B cell (primary cell): ENCODE measurements around the gene S100A14. TPM values are rescaled to one million over a fixed set of nuclear protein-coding genes. Genes with fewer than 3 reads are reported as not detected.

Source experiments
- ATAC-seq: fragments of 200-7000 bp; cut with Tn5 transposase; one replicate; pipeline ENCODE4 v1.10.0; 2021; ENCODE audit warnings: low read depth, mild to moderate bottlenecking, moderate number of reproducible peaks, moderate library complexity
- CTCF ChIA-PET: fragments of 350-600 bp; sonication (Branson Sonifier 250); formaldehyde crosslinking; loops from one replicate; lab custom pipeline; 2021; ENCODE audit warnings: antibody characterized with exemption, inconsistent platforms; lab: Charles Lee
- POLR2A ChIA-PET: fragments of 350-600 bp; sonication (Branson Sonifier 250); formaldehyde crosslinking; loops from one replicate; lab custom pipeline; 2021; ENCODE audit warnings: antibody characterized with exemption; lab: Charles Lee
- DNase-seq: peaks from one replicate; pipeline ENCODE4 v3.0.0; 2013
- H2AFZ ChIP-seq: 2 replicates; pipeline ENCODE4 v1.6.1; 2012; ENCODE audit warnings: mild to moderate bottlenecking, low read depth, low read length; ENCODE audit not compliant: insufficient read depth, poor library complexity, severe bottlenecking
- H3K27ac ChIP-seq, 2 donors: 1 replicate in 1 of 2; 2 replicates in 1 of 2; pipeline ENCODE4 v1.5.1; 2012 to 2013; ENCODE audit warnings: low read length in 2 of 2, mild to moderate bottlenecking in 2 of 2, moderate library complexity in 1 of 2
- H3K27me3 ChIP-seq, 4 experiments: fragments of 200-600 bp in 1 of 4; sonication (generic) in 1 of 4; replicated peaks in 1 of 4; 1 replicate in 2 of 4; 2 replicates in 2 of 4; pipeline versions ENCODE4 v1.6.1 to v1.7.0; 2013 to 2016; ENCODE audit warnings: low read length in 3 of 4, mild to moderate bottlenecking in 2 of 4, mixed read lengths in 1 of 4, moderate library complexity in 1 of 4; ENCODE audit not compliant: insufficient read depth in 4 of 4, control insufficient read depth in 3 of 4; ENCODE audit errors: control extremely low read depth in 1 of 4
- H3K36me3 ChIP-seq, 2 experiments: replicated peaks in 1 of 2; 1 replicate in 1 of 2; 2 replicates in 1 of 2; pipeline versions ENCODE4 v1.6.1 to v1.7.1; 2013; ENCODE audit warnings: low read length in 1 of 2; ENCODE audit not compliant: insufficient read depth in 2 of 2, control insufficient read depth in 1 of 2; ENCODE audit errors: control extremely low read depth in 1 of 2, extremely low read depth in 1 of 2
- H3K4me1 ChIP-seq, 2 donors: fragments of 200-600 bp in 1 of 2; sonication (generic) in 1 of 2; 1 replicate in 1 of 2; 2 replicates in 1 of 2; pipeline versions ENCODE4 v1.5.1 to v1.6.1; 2013 to 2017; ENCODE audit warnings: low read length in 2 of 2; ENCODE audit not compliant: control insufficient read depth in 2 of 2, insufficient read depth in 2 of 2
- H3K4me2 ChIP-seq: replicated peaks from 2 replicates; pipeline ENCODE3; 2012; ENCODE audit warnings: mild to moderate bottlenecking, low read depth, low read length; ENCODE audit not compliant: poor library complexity, severe bottlenecking
- H3K4me3 ChIP-seq, 5 experiments: fragments of 200-600 bp in 1 of 5; sonication (generic) in 1 of 5; 1 replicate in 3 of 5; 2 replicates in 2 of 5; pipeline versions ENCODE4 v1.5.1 to v1.7.0; 2011 to 2016; ENCODE audit warnings: low read length in 4 of 5, mild to moderate bottlenecking in 4 of 5, low read depth in 2 of 5, control low read depth in 1 of 5, moderate library complexity in 1 of 5; ENCODE audit not compliant: insufficient read depth in 1 of 5; ENCODE audit errors: control extremely low read depth in 1 of 5, extremely low read depth in 1 of 5
- H3K79me2 ChIP-seq: fragments of 200-600 bp; sonication (generic); one replicate; pipeline ENCODE4 v1.6.0; 2016; ENCODE audit warnings: low read length; ENCODE audit not compliant: control insufficient read depth, insufficient read depth
- H3K9ac ChIP-seq: fragments of 200-600 bp; sonication (generic); 2 replicates; pipeline ENCODE4 v1.6.1; 2017; ENCODE audit warnings: mild to moderate bottlenecking, low read length, moderate library complexity
- H3K9me3 ChIP-seq, 3 donors: one replicate each; pipeline versions ENCODE4 v1.6.1 to v1.7.1; 2013; ENCODE audit warnings: low read length in 2 of 3; ENCODE audit not compliant: control insufficient read depth in 2 of 3, insufficient read depth in 1 of 3; ENCODE audit errors: control extremely low read depth in 1 of 3
- H4K20me1 ChIP-seq: 2 replicates; pipeline ENCODE4 v1.6.0; 2012; ENCODE audit warnings: mild to moderate bottlenecking, low read length; ENCODE audit not compliant: insufficient read depth, control insufficient read depth, poor library complexity, severe bottlenecking
- H3K27ac Mint-ChIP-seq: one replicate; pipeline ENCODE4 v1.8.0; 2021; ENCODE audit warnings: mixed read lengths
- H3K27me3 Mint-ChIP-seq: one replicate; pipeline ENCODE4 v1.8.0; 2021; ENCODE audit warnings: mixed read lengths
- H3K4me1 Mint-ChIP-seq: one replicate; pipeline ENCODE4 v1.8.0; 2021; ENCODE audit warnings: mixed read lengths
- H3K4me3 Mint-ChIP-seq: one replicate; pipeline ENCODE4 v1.8.0; 2021; ENCODE audit warnings: mixed read lengths
- H3K9me3 Mint-ChIP-seq: one replicate; pipeline ENCODE4 v1.8.0; 2022; ENCODE audit warnings: mixed read lengths; ENCODE audit not compliant: insufficient read depth
- EZH2 ChIP-seq: IDR thresholded peaks from 2 replicates; pipeline ENCODE4 v1.6.1; 2012; ENCODE audit warnings: borderline replicate concordance, low read depth, mild to moderate bottlenecking, moderate library complexity, low read length; ENCODE audit not compliant: insufficient read depth, poor library complexity, severe bottlenecking
- WGBS: methylation state at CpG from one replicate; pipeline ENCODE4 v1.1.5; 2013; ENCODE audit warnings: missing lambda C conversion rate; ENCODE audit not compliant: insufficient coverage; 5-methylcytosine and 5-hydroxymethylcytosine counted together
- intact Hi-C: fragments of 100-400 bp; cut with micrococcal nuclease; formaldehyde crosslinking; loops from one replicate; pipeline ENCODE4 v1.10.0; 2022
- polyA plus RNA-seq: library from polyadenylated mRNA; depleted of rRNA; stranded (reverse); fragments of >200 nt; gene quantifications from 2 replicates; pipeline ENCODE4 v1.2.3, GENCODE V29; 2012
- total RNA-seq, 2 donors: library from RNA; stranded (reverse); fragments of 120-200 nt in 1 of 2; gene quantifications; 1 replicate in 1 of 2; 2 replicates in 1 of 2; pipeline versions ENCODE4 v1.2.3 to v1.2.4, GENCODE V29; 2013 to 2022
- TF ChIP-seq, protein P1 (sequence below): fragments of 200-600 bp; IDR thresholded peaks from one replicate; pipeline ENCODE4 v1.8.0; 2022; ENCODE audit warnings: antibody characterized with exemption, mild to moderate bottlenecking

The S100A14 gene
- total and polyA plus RNA-seq, 2 donors (not counting 1 experiment from before 2014, with no cell fraction given) = not detected

DNA sequence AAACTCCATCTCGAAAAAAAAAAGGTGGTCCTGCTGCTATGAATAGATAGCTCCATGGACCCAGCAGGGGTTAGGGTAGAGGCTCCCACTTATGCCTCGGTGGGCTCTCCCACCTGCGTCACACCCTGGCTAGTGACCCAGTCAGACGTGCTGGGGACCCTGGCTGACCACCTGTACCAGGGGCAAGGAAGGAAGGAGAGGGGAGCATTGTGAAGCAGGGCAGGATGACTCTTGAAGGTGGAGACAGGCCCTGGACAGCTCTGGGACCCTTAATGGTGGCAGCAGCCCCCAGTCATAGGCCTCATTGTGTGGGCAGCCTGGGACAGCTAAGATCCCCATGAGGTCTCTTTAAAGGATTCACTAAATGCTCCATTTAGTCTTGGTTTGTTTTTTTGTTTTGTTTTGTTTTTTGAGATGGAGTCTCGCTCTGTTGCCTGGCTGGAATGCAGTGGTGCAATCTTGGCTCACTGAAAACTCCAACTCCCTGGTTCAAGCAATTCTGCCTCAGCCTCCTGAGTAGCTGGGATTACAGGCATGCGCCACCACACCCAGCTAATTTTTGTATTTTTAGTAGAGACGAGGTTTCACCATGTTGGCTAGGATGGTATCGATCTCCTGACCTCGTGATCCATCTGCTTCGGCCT, 32.0 kb upstream of the S100A14 start:
- Histone ChIP-seq H3K9ac (no peak overlapping the region), H4K20me1 (peaks cover 4% of the 10 kb centered on the region), H2AFZ (no peak overlapping the region), H3K9me3 (no peaks in the 10 kb centered on the region), H3K36me3 (peaks cover 14 to 46% of the 10 kb centered on the region in 2 experiments), H3K27me3 (no peaks in the 10 kb centered on the region), H3K27ac (peak overlapping the region in 1 of 2 donors; percentile 19), H3K79me2 (peaks cover 5% of the 10 kb centered on the region), H3K4me3 (no peak overlapping the region), H3K4me2 (no peak overlapping the region), H3K4me1 (no peaks in the 10 kb centered on the region)
- Mint-ChIP-seq H3K9me3 (no peaks in the 10 kb centered on the region), H3K27me3 (no peaks in the 10 kb centered on the region), H3K27ac (peak overlapping the region; percentile 81), H3K4me3 (no peak overlapping the region), H3K4me1 (peaks cover 7% of the 10 kb centered on the region)
- no peak for DNase-seq
- TF ChIP-seq EZH2 = no peak
- TF ChIP-seq, protein P1, sequence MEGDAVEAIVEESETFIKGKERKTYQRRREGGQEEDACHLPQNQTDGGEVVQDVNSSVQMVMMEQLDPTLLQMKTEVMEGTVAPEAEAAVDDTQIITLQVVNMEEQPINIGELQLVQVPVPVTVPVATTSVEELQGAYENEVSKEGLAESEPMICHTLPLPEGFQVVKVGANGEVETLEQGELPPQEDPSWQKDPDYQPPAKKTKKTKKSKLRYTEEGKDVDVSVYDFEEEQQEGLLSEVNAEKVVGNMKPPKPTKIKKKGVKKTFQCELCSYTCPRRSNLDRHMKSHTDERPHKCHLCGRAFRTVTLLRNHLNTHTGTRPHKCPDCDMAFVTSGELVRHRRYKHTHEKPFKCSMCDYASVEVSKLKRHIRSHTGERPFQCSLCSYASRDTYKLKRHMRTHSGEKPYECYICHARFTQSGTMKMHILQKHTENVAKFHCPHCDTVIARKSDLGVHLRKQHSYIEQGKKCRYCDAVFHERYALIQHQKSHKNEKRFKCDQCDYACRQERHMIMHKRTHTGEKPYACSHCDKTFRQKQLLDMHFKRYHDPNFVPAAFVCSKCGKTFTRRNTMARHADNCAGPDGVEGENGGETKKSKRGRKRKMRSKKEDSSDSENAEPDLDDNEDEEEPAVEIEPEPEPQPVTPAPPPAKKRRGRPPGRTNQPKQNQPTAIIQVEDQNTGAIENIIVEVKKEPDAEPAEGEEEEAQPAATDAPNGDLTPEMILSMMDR = no peak
- no peak for ATAC-seq
- intact Hi-C loops = no loop called here
- ChIA-PET CTCF (interaction anchor here (2.4 kb wide), 1 partner anchor 76 kb away, joined by 6 read pairs; no protein-coding TSS in a partner anchor), POLR2A (interaction anchor here (0.7 kb wide), 1 partner anchor 14 kb away, joined by 3 read pairs; the partner anchor contains the start of gene CHTOP)
- WGBS = 92% methylated on average over 9 of the region's 10 CpGs

DNA sequence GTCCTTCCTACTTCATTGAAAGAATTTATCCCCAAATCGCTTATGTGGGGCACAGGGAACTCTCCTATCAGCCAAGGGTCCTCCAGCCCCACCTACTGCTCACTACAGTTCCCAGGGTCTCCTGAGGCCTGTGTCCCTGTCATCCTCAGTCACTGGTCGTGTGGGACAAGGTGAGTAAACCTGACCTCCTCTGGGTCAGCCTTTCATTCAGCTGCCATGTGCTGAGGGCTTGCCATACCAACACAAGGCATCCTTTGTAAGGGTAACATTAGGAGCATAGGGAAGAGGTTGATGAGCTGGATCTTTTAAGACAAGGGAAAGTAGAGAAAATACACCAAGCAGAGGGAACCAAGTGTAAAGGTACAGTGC, 31.2 kb upstream of the S100A14 start:
- no peak overlapping the region for H3K4me3 Mint-ChIP-seq
- 85% methylated on average over 2 of the region's 2 CpGs for WGBS
- H3K27ac Mint-ChIP-seq = no peak overlapping the region
- Histone ChIP-seq H3K4me3 (no peak overlapping the region), H4K20me1 (peaks cover 8% of the 10 kb centered on the region), H3K4me2 (no peak overlapping the region), H2AFZ (no peak overlapping the region), H3K27me3 (no peaks in the 10 kb centered on the region), H3K79me2 (peaks cover 9% of the 10 kb centered on the region), H3K9me3 (no peaks in the 10 kb centered on the region), H3K27ac (peak overlapping the region in 1 of 2 donors; percentile 11), H3K4me1 (no peaks in the 10 kb centered on the region), H3K36me3 (peaks cover 21 to 54% of the 10 kb centered on the region in 2 experiments), H3K9ac (no peak overlapping the region)
- no peaks in the 10 kb centered on the region for H3K27me3 Mint-ChIP-seq
- H3K9me3 Mint-ChIP-seq = no peaks in the 10 kb centered on the region
- ATAC-seq (no peak), DNase-seq (no peak)
- no peak for TF ChIP-seq EZH2
- intact Hi-C loops = no loop called here
- H3K4me1 Mint-ChIP-seq = peaks cover 10% of the 10 kb centered on the region
- ChIA-PET CTCF (interaction anchor here (2.4 kb wide), 1 partner anchor 75 kb away, joined by 6 read pairs; no protein-coding TSS in a partner anchor), POLR2A (no interaction called here)
